OCI-LY1 (cell line): ENCODE data around the gene TRMU.
"Not testable (repeated sequence)": the region's sequence is repeated elsewhere in the genome, so short reads cannot be mapped to it uniquely, and the experiment has no call there.

Experiments
- H2AFZ ChIP-seq: fragments of 200-600 bp; sonication (generic), shearing (Covaris generic); 2 replicates; pipeline ENCODE4 v1.6.0; 2014; ENCODE audit warnings: antibody characterized with exemption, mild to moderate bottlenecking, low read length
- H3F3A ChIP-seq: fragments of 200-600 bp; sonication (generic), shearing (Covaris generic); 2 replicates; pipeline ENCODE4 v1.6.0; 2014; ENCODE audit warnings: mild to moderate bottlenecking, antibody characterized with exemption, low read length, moderate library complexity; ENCODE audit not compliant: insufficient read depth
- H3K27ac ChIP-seq: fragments of 200-600 bp; sonication (generic); 2 replicates; pipeline ENCODE4 v1.5.1; 2014; ENCODE audit warnings: low read length, mixed run types, mild to moderate bottlenecking, low read depth; ENCODE audit not compliant: poor library complexity, severe bottlenecking
- H3K27me3 ChIP-seq: fragments of 200-600 bp; sonication (generic); 2 replicates; pipeline ENCODE4 v1.6.0; 2014; ENCODE audit warnings: antibody characterized with exemption, mild to moderate bottlenecking, low read length, moderate library complexity; ENCODE audit not compliant: insufficient read depth
- H3K36me3 ChIP-seq: fragments of 200-600 bp; sonication (generic); 2 replicates; pipeline ENCODE4 v1.6.1; 2014; ENCODE audit warnings: mild to moderate bottlenecking, antibody characterized with exemption, low read length, moderate library complexity, mixed read lengths; ENCODE audit not compliant: insufficient read depth
- H3K4me1 ChIP-seq: fragments of 200-600 bp; sonication (generic); 2 replicates; pipeline ENCODE4 v1.5.1; 2014; ENCODE audit warnings: mild to moderate bottlenecking, low read length, moderate library complexity; ENCODE audit not compliant: insufficient read depth, severe bottlenecking
- H3K4me2 ChIP-seq: fragments of 200-600 bp; sonication (generic), shearing (Covaris generic); 2 replicates; pipeline ENCODE4 v1.6.1; 2014; ENCODE audit warnings: low read length
- H3K4me3 ChIP-seq: fragments of 200-600 bp; sonication (generic); 2 replicates; pipeline ENCODE4 v1.5.1; 2014; ENCODE audit warnings: low read length, low read depth, mild to moderate bottlenecking, mixed read lengths; ENCODE audit not compliant: poor library complexity, severe bottlenecking
- H3K79me2 ChIP-seq: fragments of 200-600 bp; shearing (Covaris generic); 2 replicates; pipeline ENCODE4 v1.6.1; 2016; ENCODE audit warnings: mixed run types, low read length, mixed read lengths; ENCODE audit not compliant: insufficient read depth
- H3K9ac ChIP-seq: fragments of 200-600 bp; sonication (generic), shearing (Covaris generic); 2 replicates; pipeline ENCODE4 v1.6.1; 2014; ENCODE audit warnings: mild to moderate bottlenecking, low read length, mixed read lengths
- H3K9me2 ChIP-seq: fragments of 200-600 bp; sonication (generic), shearing (Covaris generic); 2 replicates; pipeline ENCODE4 v1.6.1; 2014; ENCODE audit warnings: low read depth, mild to moderate bottlenecking, low read length, mixed read lengths
- H3K9me3 ChIP-seq: fragments of 200-600 bp; shearing (Covaris generic); 2 replicates; pipeline ENCODE4 v1.6.1; 2014; ENCODE audit warnings: low read length, mixed read lengths
- H4K20me1 ChIP-seq: fragments of 200-600 bp; sonication (generic), shearing (Covaris generic); 2 replicates; pipeline ENCODE4 v1.6.0; 2016; ENCODE audit warnings: mild to moderate bottlenecking, low read length; ENCODE audit not compliant: insufficient read depth
- EZH2 ChIP-seq: fragments of 200-600 bp; sonication (generic), shearing (Covaris generic); IDR thresholded peaks from 2 replicates; pipeline ENCODE4 v1.8.0; 2017; ENCODE audit warnings: borderline replicate concordance, mixed run types, mild to moderate bottlenecking, antibody characterized with exemption, low read length, moderate library complexity, mixed read lengths
- TF ChIP-seq, protein P1 (sequence below): fragments of 200-600 bp; sonication (generic), shearing (Covaris generic); IDR thresholded peaks from 2 replicates; pipeline ENCODE4 v1.5.1; 2017; ENCODE audit warnings: mild to moderate bottlenecking, antibody characterized with exemption, low read length, moderate library complexity, mixed read lengths

The TRMU gene

DNA sequence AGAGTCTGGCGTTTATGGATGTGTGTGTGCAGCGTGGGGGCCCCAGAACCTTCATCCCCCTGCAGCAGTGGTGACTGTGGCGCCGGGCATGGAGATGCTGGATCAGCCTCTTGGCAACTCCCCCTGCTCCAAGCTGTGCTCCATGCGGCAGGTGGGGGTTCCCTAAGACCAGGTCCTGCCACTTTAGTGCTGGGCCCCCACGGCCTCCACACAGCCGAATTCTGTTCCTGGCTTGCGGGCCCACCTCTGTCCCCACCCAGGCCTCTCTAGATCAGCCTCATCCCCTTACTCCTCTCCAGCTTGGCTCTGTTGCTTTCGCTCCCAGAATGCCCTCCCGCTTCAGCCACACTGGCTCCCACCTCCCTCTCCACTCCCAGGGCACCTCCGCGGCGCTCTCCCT, 59.6 kb downstream of the TRMU start:
- Histone ChIP-seq H3K4me3 (no peak overlapping the region), H3K4me1 (peaks cover 6% of the 10 kb centered on the region), H3K27me3 (no peaks in the 10 kb centered on the region), H3K9me3 (no peaks in the 10 kb centered on the region), H2AFZ (no peak overlapping the region), H3K4me2 (no peak overlapping the region), H3K36me3 (no peaks in the 10 kb centered on the region; the same call in 1 of the 2 replicates), H3K79me2 (no peaks in the 10 kb centered on the region), H3K9me2 (no peaks in the 10 kb centered on the region), H3F3A (no peaks in the 10 kb centered on the region), H3K27ac (no peak overlapping the region), H4K20me1 (no peaks in the 10 kb centered on the region), H3K9ac (no peak overlapping the region)
- TF ChIP-seq EZH2 = no peak
- TF ChIP-seq, protein P1, sequence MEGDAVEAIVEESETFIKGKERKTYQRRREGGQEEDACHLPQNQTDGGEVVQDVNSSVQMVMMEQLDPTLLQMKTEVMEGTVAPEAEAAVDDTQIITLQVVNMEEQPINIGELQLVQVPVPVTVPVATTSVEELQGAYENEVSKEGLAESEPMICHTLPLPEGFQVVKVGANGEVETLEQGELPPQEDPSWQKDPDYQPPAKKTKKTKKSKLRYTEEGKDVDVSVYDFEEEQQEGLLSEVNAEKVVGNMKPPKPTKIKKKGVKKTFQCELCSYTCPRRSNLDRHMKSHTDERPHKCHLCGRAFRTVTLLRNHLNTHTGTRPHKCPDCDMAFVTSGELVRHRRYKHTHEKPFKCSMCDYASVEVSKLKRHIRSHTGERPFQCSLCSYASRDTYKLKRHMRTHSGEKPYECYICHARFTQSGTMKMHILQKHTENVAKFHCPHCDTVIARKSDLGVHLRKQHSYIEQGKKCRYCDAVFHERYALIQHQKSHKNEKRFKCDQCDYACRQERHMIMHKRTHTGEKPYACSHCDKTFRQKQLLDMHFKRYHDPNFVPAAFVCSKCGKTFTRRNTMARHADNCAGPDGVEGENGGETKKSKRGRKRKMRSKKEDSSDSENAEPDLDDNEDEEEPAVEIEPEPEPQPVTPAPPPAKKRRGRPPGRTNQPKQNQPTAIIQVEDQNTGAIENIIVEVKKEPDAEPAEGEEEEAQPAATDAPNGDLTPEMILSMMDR = no peak

DNA sequence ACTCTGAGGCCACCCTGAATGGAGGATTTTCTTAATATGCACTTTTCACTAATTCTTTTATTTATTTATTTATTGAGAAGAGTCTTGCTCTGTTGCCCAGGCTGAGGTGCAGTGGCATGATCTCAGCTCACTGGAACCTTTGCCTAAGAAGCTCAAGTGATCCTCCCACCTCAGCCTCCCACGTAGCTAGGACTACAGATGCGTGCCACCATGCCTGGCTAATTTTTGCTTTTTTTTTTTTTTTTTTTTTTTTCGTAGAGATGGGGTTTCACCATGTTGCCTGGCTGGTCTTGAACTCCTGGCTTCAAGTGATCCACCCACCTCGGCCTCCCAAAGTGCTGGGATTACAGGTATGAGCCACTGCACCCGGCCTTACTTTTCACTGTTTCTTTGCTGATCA, 61.5 kb downstream of the TRMU start:
- not testable (repeated sequence) for H3K4me3 ChIP-seq, H4K20me1 ChIP-seq, H3K9me2 ChIP-seq, H3F3A ChIP-seq, H3K9ac ChIP-seq, H3K79me2 ChIP-seq, H3K27ac ChIP-seq, H3K27me3 ChIP-seq, H3K4me2 ChIP-seq, H3K9me3 ChIP-seq, H2AFZ ChIP-seq, H3K36me3 ChIP-seq
- H3K4me1 ChIP-seq = peaks cover 10% of the 10 kb centered on the region

DNA sequence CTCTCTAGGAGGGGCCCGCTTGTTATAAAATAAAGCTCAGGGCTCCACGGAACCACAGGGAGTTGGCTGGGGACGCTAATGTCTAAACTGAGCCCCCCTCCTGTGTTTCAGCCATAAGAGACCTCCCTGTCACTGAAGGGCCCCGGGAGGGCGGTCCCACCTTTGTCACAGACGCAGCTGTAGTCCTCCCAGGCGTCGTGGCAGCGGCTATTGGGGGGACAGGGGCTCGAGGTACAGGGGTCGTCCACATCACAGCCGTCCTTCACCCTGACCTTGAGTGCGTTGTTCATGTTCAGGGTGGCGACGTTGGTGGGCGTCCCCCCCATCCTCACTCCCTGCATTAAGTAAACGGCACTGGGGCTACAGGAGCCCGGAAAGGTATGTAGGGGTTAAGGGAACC, 62.0 kb downstream of the TRMU start:
- Histone ChIP-seq H3K9me3 (no peaks in the 10 kb centered on the region), H2AFZ (no peak overlapping the region), H3F3A (no peaks in the 10 kb centered on the region), H3K4me3 (no peak overlapping the region), H3K36me3 (no peaks in the 10 kb centered on the region; the same call in 1 of the 2 replicates), H3K4me1 (peaks cover 10% of the 10 kb centered on the region), H3K27ac (no peak overlapping the region), H3K79me2 (no peaks in the 10 kb centered on the region), H4K20me1 (no peaks in the 10 kb centered on the region), H3K9me2 (no peaks in the 10 kb centered on the region), H3K27me3 (no peaks in the 10 kb centered on the region), H3K4me2 (no peak overlapping the region), H3K9ac (no peak overlapping the region)
- TF ChIP-seq, protein P1 = no peak
- TF ChIP-seq EZH2 = no peak

DNA sequence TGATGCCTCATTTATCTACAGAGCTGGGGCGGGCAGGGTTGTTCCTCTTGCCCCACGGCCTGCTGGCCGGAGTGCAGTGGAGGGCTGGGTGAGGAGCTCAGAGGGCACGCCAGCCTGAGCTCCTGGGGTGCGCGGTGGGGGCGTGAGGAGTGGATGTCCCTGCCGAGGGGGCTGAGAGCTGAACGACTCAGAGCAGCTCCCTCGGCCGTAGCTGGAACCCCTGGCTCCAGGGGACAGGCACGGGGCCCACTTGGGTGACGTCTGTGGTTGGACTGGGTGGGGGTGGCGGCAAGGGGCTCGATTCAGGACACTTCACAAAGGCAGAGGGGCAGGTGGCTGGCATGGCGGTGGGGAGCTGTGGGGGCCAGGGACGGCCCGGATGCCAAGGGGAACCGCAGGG, 62.4 kb downstream of the TRMU start:
- no peaks in the 10 kb centered on the region for H3K27me3 ChIP-seq
- H3K36me3 ChIP-seq = no peaks in the 10 kb centered on the region; the same call in 1 of the 2 replicates
- no peak overlapping the region for H3K4me2 ChIP-seq
- no peaks in the 10 kb centered on the region for H3K79me2 ChIP-seq
- no peaks in the 10 kb centered on the region for H3F3A ChIP-seq
- no peaks in the 10 kb centered on the region for H3K9me2 ChIP-seq
- TF ChIP-seq, protein P1 = no peak
- TF ChIP-seq EZH2 = no peak
- no peaks in the 10 kb centered on the region for H4K20me1 ChIP-seq
- peaks cover 10% of the 10 kb centered on the region for H3K4me1 ChIP-seq
- H3K9me3 ChIP-seq = no peaks in the 10 kb centered on the region
- no peak overlapping the region for H3K4me3 ChIP-seq
- H3K27ac ChIP-seq = no peak overlapping the region
- H3K9ac ChIP-seq = no peak overlapping the region
- no peak overlapping the region for H2AFZ ChIP-seq
